T-helper 2 cell treated with Interferon-gamma antibody and Interleukin-4, amounts not matched to agents 5 μg/mL and 100 μg/mL, for 36 hours (primary cell): Measurements from ENCODE around the gene IFITM10.

Experiments used
- DNase-seq: peaks from one replicate; pipeline ENCODE4 v3.0.0; 2021; ENCODE audit warnings: low spot score
- H3K27ac Mint-ChIP-seq: one replicate; pipeline ENCODE4 v1.8.0; 2021; ENCODE audit warnings: mild to moderate bottlenecking, mixed read lengths
- H3K27me3 Mint-ChIP-seq: one replicate; pipeline ENCODE4 v1.8.0; 2021; ENCODE audit warnings: low read depth, mixed read lengths
- H3K36me3 Mint-ChIP-seq: one replicate; pipeline ENCODE4 v1.8.0; 2021; ENCODE audit warnings: low read depth, mixed read lengths
- H3K4me1 Mint-ChIP-seq: one replicate; pipeline ENCODE4 v1.8.0; 2021; ENCODE audit warnings: low read depth, mixed read lengths
- H3K4me3 Mint-ChIP-seq: one replicate; pipeline ENCODE4 v1.8.0; 2022; ENCODE audit warnings: mild to moderate bottlenecking, moderate library complexity, mixed read lengths
- H3K9me3 Mint-ChIP-seq: one replicate; pipeline ENCODE4 v1.8.0; 2021; ENCODE audit warnings: mixed read lengths

Gene IFITM10

GRCh38 chr11:1754376-1755150 is 4.2 kb upstream of the IFITM10 start:
- Mint-ChIP-seq H3K27me3 (peaks cover 11% of the 10 kb centered on the region), H3K9me3 (no peaks in the 10 kb centered on the region), H3K4me3 (no peak overlapping the region), H3K27ac (no peak overlapping the region), H3K36me3 (peaks cover 16% of the 10 kb centered on the region), H3K4me1 (peaks cover 32% of the 10 kb centered on the region)
- no peak for DNase-seq

DNA sequence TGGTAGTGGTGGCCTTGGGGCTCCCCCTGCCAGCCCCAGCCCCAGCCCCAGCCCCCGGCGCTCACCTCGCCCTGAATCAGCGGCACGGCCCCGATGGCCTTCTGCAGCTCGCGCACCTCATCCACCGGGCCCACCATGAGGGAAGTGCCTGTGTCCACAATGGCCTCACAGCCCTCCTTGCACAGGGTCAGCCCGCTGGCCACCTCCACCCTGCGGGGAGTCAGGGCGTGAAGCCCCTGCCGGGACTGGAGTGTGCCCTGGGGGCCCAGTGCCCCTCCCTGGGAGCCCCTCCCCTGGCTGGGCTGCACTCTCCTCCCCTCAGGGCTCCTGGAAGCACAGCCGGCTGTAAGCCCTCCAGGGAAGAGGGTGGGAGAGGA is 3.5 kb upstream of the IFITM10 start:
- no peaks in the 10 kb centered on the region for H3K9me3 Mint-ChIP-seq
- H3K4me3 Mint-ChIP-seq: no peak overlapping the region
- H3K27me3 Mint-ChIP-seq: peaks cover 13% of the 10 kb centered on the region
- no peak overlapping the region for H3K27ac Mint-ChIP-seq
- H3K36me3 Mint-ChIP-seq: peaks cover 16% of the 10 kb centered on the region
- DNase-seq: no peak
- H3K4me1 Mint-ChIP-seq: peaks cover 31% of the 10 kb centered on the region

GRCh38 chr11:1753229-1753928 is 3.0 kb upstream of the IFITM10 start:
- H3K27ac Mint-ChIP-seq: peak overlapping the region; percentile 58
- H3K27me3 Mint-ChIP-seq: peaks cover 15% of the 10 kb centered on the region
- H3K4me1 Mint-ChIP-seq: peaks cover 28% of the 10 kb centered on the region
- peaks cover 11% of the 10 kb centered on the region for H3K36me3 Mint-ChIP-seq
- H3K4me3 Mint-ChIP-seq: no peak overlapping the region
- no peak for DNase-seq
- no peaks in the 10 kb centered on the region for H3K9me3 Mint-ChIP-seq

- DNase-seq: no peak
- Mint-ChIP-seq H3K36me3 (peaks cover 11% of the 10 kb centered on the region), H3K4me3 (no peak overlapping the region), H3K9me3 (no peaks in the 10 kb centered on the region), H3K4me1 (peaks cover 28% of the 10 kb centered on the region), H3K27ac (peak overlapping the region; percentile 58), H3K27me3 (peaks cover 17% of the 10 kb centered on the region)
Observed at GRCh38 chr11:1752907-1753228, 2.5 kb upstream of the IFITM10 start.

GRCh38 chr11:1751999-1752906 is 1.9 kb upstream of the IFITM10 start:
- H3K27ac Mint-ChIP-seq: no peak overlapping the region
- DNase-seq: no peak
- H3K27me3 Mint-ChIP-seq: peaks cover 17% of the 10 kb centered on the region
- no peaks in the 10 kb centered on the region for H3K9me3 Mint-ChIP-seq
- H3K4me3 Mint-ChIP-seq: no peak overlapping the region
- H3K36me3 Mint-ChIP-seq: peaks cover 9% of the 10 kb centered on the region
- H3K4me1 Mint-ChIP-seq: peaks cover 21% of the 10 kb centered on the region

- DNase-seq: no peak
- Mint-ChIP-seq H3K27ac (no peak overlapping the region), H3K27me3 (peaks cover 17% of the 10 kb centered on the region), H3K9me3 (no peaks in the 10 kb centered on the region), H3K36me3 (peaks cover 9% of the 10 kb centered on the region), H3K4me1 (peaks cover 17% of the 10 kb centered on the region), H3K4me3 (no peak overlapping the region)
Observed at GRCh38 chr11:1751531-1751921, 1.1 kb upstream of the IFITM10 start.

GRCh38 chr11:1750840-1751530 is 590 bp upstream of the IFITM10 start:
- H3K27me3 Mint-ChIP-seq: peaks cover 17% of the 10 kb centered on the region
- H3K9me3 Mint-ChIP-seq: peaks cover 4% of the 10 kb centered on the region
- H3K4me1 Mint-ChIP-seq: peaks cover 13% of the 10 kb centered on the region
- DNase-seq: no peak
- H3K27ac Mint-ChIP-seq: no peak overlapping the region
- no peak overlapping the region for H3K4me3 Mint-ChIP-seq
- peaks cover 9% of the 10 kb centered on the region for H3K36me3 Mint-ChIP-seq

DNA sequence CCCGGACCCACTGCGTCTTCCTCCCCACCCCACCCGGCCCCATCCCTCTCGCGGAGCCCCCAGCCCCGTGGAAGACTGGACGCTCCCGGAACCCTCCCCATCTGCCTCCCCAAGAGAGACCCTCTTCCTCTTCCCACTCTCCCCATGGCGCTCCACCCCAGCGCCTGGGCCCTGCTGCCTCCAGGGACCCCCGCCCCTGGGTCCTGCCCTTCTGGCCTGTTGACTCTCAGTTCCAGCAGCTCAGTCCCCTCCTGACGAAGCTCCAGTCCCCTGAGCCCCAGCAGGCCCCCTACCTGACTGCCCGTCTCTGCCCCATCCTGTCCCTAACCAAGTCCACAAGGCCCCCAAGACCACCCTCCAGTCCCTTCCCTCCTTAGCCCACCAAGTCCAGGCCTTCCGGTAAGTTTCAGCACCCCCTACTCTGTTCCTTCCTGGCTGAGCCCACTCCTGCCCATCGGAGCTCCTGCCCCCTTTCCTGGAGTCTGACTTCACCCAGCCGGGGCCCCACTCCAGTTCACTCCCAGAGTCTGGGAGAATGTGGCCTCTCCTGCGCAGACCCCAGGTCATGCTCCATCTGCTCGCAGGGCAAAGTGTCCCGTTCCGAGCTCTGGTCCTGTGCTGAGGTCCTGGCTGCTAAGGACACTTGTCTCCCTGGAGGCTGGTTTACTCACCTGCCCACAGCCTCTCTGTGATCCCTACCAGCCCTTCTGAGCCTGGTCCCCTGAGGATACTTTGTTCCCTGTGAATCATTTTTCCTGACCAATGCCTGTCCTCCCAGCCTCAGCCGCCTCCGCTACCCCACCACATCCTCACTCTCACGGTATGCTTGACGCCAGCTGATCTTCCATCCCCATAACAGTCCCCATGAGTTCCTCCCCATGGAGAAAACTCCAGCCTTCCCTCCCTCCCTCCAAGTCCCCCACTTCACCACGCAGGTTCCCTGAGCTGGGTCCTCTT is 722 bp downstream of the IFITM10 start:
- peaks cover 11% of the 10 kb centered on the region for H3K9me3 Mint-ChIP-seq
- peaks cover 17% of the 10 kb centered on the region for H3K27me3 Mint-ChIP-seq
- no peak overlapping the region for H3K27ac Mint-ChIP-seq
- no peak overlapping the region for H3K4me3 Mint-ChIP-seq
- DNase-seq: no peak
- peaks cover 4% of the 10 kb centered on the region for H3K4me1 Mint-ChIP-seq
- H3K36me3 Mint-ChIP-seq: peaks cover 2% of the 10 kb centered on the region

DNA sequence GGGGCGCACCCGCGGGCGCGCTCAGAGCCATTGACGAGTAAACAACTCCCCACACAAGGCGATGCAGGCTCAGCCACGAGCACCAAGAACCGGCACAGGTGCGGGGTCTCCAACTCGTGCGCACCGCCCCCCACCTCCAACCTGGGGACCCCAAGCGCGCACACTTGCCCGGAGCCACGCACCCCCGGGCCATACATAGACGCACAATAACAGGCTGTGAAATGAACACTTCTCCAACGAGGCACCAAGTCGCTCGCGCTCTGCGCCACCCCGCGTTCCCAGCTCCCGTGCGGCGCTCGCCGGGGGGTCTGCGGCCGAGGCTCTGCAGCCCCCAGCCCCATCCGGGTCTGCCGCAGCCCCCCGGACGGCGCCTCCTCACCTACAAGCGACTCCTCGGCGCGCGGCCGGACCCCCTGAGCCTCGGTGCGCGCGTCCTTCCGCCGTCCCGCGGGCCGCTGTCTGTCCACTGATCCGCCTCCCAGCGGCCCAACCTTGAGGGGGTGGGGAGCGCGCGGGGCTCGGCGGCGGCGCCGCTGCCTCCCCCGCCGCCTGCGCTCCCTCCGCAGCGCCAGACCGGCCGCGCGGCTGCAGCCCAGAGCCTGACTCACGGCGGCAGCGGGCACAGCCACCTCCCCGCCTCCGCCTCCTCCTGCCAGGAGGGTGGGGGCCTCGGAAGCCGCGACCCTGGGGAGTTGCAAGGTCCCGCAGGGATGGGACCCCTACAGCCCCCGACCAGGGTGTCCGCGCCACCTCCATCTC is 1.6 kb downstream of the IFITM10 start:
- H3K36me3 Mint-ChIP-seq: peaks cover 2% of the 10 kb centered on the region
- H3K9me3 Mint-ChIP-seq: peaks cover 11% of the 10 kb centered on the region
- peaks cover 4% of the 10 kb centered on the region for H3K4me1 Mint-ChIP-seq
- peaks cover 17% of the 10 kb centered on the region for H3K27me3 Mint-ChIP-seq
- no peak overlapping the region for H3K27ac Mint-ChIP-seq
- H3K4me3 Mint-ChIP-seq: no peak overlapping the region
- no peak for DNase-seq

GRCh38 chr11:1747753-1748635 is 2.4 kb downstream of the IFITM10 start:
- H3K36me3 Mint-ChIP-seq: no peaks in the 10 kb centered on the region
- H3K9me3 Mint-ChIP-seq: peaks cover 11% of the 10 kb centered on the region
- H3K27me3 Mint-ChIP-seq: peaks cover 17% of the 10 kb centered on the region
- H3K4me3 Mint-ChIP-seq: no peak overlapping the region
- no peak for DNase-seq
- peaks cover 2% of the 10 kb centered on the region for H3K4me1 Mint-ChIP-seq
- no peak overlapping the region for H3K27ac Mint-ChIP-seq

DNA sequence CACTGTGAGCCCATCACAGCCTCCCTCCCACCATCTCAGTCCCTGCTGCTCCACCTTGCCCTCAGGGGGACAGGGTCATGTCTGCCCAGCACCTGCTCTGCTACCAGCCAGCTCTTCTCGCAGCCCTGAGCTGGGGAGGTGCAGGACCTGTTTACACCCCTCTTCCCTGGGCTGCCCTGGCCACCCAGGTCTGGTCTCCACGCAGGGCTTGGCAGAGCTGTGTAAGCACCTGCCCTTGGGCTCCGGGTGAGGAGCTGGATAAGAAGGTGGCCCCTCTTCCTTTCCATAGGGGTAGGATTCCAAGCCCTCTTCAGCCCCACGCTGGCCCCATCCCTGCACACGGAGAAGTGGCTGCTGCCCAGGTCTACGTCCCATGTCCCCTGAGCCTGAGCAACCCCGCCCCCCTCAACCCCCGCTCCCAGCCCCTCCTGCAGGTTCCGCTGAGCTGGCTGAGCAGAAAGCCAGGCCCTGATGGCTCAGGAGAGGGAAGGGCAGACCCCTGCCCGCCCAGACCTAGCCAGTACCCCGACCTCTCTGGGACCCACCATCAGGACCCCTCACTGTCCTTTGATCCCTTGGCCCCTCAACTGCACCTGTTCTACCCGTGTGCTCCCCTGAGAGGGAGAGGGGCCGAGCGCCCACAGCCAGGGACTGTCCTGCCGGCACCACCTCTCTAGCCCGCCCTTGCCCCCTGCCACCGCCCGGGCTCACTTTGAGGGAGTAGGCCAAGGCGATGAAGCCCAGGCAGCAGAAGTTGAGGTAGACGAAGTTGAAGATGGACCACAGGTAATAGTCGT is 3.2 kb downstream of the IFITM10 start:
- Mint-ChIP-seq H3K36me3 (no peaks in the 10 kb centered on the region), H3K27me3 (peaks cover 17% of the 10 kb centered on the region), H3K27ac (no peak overlapping the region), H3K4me3 (no peak overlapping the region), H3K4me1 (peaks cover 2% of the 10 kb centered on the region), H3K9me3 (peaks cover 11% of the 10 kb centered on the region)
- DNase-seq: no peak
